ENCODE measurements around the gene CTNND1. TPM values are rescaled to one million over a fixed set of nuclear protein-coding genes. Genes with fewer than 3 reads are reported as not detected.

The CTNND1 gene
- total RNA-seq, 1 donor from 2014 or later = 350 TPM

DNA sequence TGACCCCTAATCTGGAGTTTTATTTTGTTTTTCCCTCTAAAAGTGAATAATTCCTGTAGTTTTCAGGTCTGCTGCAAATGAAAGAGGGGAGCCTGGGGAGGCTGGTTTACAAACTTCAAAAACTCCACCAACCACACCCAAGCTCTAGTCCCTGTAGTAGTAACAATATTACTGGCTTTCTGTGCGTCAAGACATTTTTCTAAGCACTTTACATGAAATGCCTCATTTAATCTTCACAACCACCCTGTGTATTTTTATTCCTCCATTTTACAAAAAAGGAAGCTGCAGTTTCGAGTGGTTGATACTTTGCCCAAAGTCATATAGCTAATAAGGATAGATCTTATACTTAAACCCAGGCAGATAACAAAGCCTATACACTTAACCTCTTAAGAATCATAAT is 23.5 kb downstream of the CTNND1 start:
- peaks cover 62% of the 10 kb centered on the region for H3K4me1 Mint-ChIP-seq (ENCODE audit: unreplicated experiment)
- TF ChIP-seq, protein P1, sequence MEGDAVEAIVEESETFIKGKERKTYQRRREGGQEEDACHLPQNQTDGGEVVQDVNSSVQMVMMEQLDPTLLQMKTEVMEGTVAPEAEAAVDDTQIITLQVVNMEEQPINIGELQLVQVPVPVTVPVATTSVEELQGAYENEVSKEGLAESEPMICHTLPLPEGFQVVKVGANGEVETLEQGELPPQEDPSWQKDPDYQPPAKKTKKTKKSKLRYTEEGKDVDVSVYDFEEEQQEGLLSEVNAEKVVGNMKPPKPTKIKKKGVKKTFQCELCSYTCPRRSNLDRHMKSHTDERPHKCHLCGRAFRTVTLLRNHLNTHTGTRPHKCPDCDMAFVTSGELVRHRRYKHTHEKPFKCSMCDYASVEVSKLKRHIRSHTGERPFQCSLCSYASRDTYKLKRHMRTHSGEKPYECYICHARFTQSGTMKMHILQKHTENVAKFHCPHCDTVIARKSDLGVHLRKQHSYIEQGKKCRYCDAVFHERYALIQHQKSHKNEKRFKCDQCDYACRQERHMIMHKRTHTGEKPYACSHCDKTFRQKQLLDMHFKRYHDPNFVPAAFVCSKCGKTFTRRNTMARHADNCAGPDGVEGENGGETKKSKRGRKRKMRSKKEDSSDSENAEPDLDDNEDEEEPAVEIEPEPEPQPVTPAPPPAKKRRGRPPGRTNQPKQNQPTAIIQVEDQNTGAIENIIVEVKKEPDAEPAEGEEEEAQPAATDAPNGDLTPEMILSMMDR (IDR thresholded peaks at IDR 0.05; ENCODE audit: unreplicated experiment) = no peak
- H3K9me3 Mint-ChIP-seq (ENCODE audit: unreplicated experiment) = no peaks in the 10 kb centered on the region
- no peak for DNase-seq (ENCODE audit: low spot score)
- peaks cover 9% of the 10 kb centered on the region for H3K27me3 Mint-ChIP-seq (ENCODE audit: unreplicated experiment)
- no peak overlapping the region for H3K4me3 Mint-ChIP-seq (ENCODE audit: unreplicated experiment)
- H3K36me3 Mint-ChIP-seq (ENCODE audit: low read depth, unreplicated experiment) = peaks cover 11% of the 10 kb centered on the region
- H3K27ac Mint-ChIP-seq (ENCODE audit: unreplicated experiment) = no peak overlapping the region

DNA sequence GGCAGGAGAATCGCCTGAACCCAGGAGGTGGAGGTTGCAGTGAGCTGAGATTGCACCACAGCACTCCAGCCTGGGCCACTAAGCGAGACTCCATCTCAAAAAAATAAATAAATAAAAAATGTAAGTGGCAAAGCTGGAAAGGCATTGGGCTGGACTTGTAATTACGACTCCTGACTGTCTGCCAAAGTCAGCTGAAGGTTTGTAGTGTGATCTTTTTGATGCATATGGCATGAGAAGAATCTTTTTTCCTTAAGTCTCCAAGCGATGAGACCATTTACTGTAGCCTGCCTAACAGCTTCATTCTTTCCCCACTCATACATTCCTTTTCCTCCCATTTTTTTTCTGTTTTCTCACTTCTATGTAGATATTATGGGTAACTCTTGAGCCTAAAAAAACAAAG is 24.8 kb downstream of the CTNND1 start:
- Mint-ChIP-seq H3K4me1 (ENCODE audit: unreplicated experiment) (peaks cover 58% of the 10 kb centered on the region), H3K9me3 (ENCODE audit: unreplicated experiment) (no peaks in the 10 kb centered on the region), H3K27ac (ENCODE audit: unreplicated experiment) (peak overlapping the region; percentile 0), H3K36me3 (ENCODE audit: low read depth, unreplicated experiment) (peaks cover 15% of the 10 kb centered on the region), H3K27me3 (ENCODE audit: unreplicated experiment) (peaks cover 9% of the 10 kb centered on the region), H3K4me3 (ENCODE audit: unreplicated experiment) (no peak overlapping the region)
- DNase-seq (ENCODE audit: low spot score) = no peak
- TF ChIP-seq, protein P1 (IDR thresholded peaks at IDR 0.05; ENCODE audit: unreplicated experiment) = no peak

DNA sequence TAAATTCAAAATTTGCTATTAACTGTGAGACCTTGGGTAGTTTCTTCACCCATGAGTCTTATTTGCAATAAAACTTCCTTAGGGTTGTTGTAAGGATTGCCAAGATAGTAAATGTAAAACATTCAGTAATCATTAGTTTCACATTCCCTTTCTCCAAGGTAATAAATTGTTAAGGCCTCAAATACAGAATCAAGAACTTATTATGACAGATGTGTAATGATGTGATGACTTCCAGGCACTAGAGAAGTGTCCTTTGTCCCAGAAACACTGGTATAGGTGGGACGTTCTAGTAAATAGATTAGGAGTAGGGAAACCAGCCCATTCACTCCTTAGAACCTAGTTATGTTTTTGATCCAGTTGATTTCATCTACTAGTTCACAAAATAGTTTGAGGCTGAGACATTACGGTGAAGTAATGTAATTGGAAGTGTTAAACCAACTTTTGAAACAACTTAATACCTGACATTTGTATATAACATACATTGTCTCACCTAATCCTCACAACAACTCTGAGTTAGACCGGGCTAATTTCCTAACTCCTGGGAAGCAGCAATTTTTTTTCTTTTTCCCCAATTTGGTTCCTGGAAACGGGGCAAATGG is 25.5 kb downstream of the CTNND1 start:
- Mint-ChIP-seq H3K4me1 (ENCODE audit: unreplicated experiment) (peaks cover 59% of the 10 kb centered on the region), H3K27me3 (ENCODE audit: unreplicated experiment) (peaks cover 9% of the 10 kb centered on the region), H3K36me3 (ENCODE audit: low read depth, unreplicated experiment) (peaks cover 16% of the 10 kb centered on the region), H3K27ac (ENCODE audit: unreplicated experiment) (peak overlapping the region; percentile 1), H3K4me3 (ENCODE audit: unreplicated experiment) (no peak overlapping the region), H3K9me3 (ENCODE audit: unreplicated experiment) (no peaks in the 10 kb centered on the region)
- TF ChIP-seq, protein P1 (IDR thresholded peaks at IDR 0.05; ENCODE audit: unreplicated experiment) = no peak
- DNase-seq (ENCODE audit: low spot score) = no peak

DNA sequence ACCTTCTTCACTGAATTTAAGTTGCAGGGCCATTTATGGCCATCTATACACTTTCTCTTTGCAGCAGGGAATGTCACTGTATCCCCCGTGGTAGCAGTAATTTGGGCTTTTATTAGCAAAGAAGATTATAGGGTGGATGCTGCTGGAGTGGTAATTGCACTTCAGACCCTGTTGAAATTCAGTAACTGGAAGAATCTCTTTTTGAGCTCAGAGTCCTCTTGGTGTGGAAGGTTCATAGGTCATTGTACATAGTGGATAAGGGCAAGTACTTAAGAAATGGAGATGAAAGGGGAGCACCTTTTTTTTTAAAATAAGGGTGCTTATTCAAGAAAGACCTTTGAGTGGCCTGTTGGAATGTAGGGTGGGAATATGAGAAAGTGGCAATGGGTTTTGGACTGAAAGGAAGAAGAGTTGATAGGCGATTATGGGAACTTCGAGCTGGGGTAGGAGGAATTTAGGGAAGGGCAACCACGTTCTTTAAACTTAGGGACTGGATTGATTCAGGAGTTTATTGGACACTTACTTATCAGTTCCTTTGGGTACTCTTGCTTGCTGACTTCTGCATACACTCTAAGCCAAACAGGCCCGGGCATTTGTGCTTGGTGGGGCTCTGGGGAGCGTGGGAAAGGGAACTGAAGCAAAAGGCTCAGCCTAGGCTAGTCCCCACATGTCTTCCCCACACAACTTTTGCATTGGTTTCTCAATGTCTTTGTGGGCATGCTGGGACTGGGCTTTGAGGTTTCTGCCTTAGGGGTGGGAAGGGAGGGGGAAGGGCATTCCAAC is 26.5 kb downstream of the CTNND1 start:
- Mint-ChIP-seq H3K9me3 (ENCODE audit: unreplicated experiment) (no peaks in the 10 kb centered on the region), H3K27ac (ENCODE audit: unreplicated experiment) (peak overlapping the region; percentile 4), H3K4me1 (ENCODE audit: unreplicated experiment) (peaks cover 58% of the 10 kb centered on the region), H3K27me3 (ENCODE audit: unreplicated experiment) (peaks cover 6% of the 10 kb centered on the region), H3K36me3 (ENCODE audit: low read depth, unreplicated experiment) (peaks cover 22% of the 10 kb centered on the region), H3K4me3 (ENCODE audit: unreplicated experiment) (no peak overlapping the region)
- DNase-seq (ENCODE audit: low spot score) = no peak
- TF ChIP-seq, protein P1 (IDR thresholded peaks at IDR 0.05; ENCODE audit: unreplicated experiment) = no peak

DNA sequence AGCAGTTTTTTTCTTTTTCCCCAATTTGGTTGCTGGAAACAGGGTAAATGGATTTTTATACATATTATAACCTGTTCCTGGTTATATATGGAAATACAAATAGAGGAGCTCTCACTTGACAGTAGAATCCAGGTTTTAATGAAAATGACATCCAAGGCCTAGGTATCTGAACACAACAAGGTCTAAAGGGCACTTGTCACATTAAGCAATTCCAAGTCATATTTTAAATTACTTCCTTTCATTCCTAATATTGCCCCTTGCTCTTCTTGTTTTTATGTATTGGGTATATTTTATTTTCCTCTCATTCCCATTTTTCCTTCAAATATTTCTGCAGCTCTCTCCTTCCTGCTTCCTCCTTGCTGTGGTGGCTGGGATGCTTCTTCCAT is 27.1 kb downstream of the CTNND1 start:
- TF ChIP-seq, protein P1 (IDR thresholded peaks at IDR 0.05; ENCODE audit: unreplicated experiment) = no peak
- Mint-ChIP-seq H3K4me3 (ENCODE audit: unreplicated experiment) (no peak overlapping the region), H3K36me3 (ENCODE audit: low read depth, unreplicated experiment) (peaks cover 28% of the 10 kb centered on the region), H3K27me3 (ENCODE audit: unreplicated experiment) (peaks cover 5% of the 10 kb centered on the region), H3K27ac (ENCODE audit: unreplicated experiment) (peak overlapping the region; percentile 64), H3K9me3 (ENCODE audit: unreplicated experiment) (no peaks in the 10 kb centered on the region), H3K4me1 (ENCODE audit: unreplicated experiment) (peaks cover 64% of the 10 kb centered on the region)
- DNase-seq (ENCODE audit: low spot score) = no peak
